Neural cell (in vitro differentiated cells): ENCODE data around the gene CEMIP. TPM values are rescaled to one million over a fixed set of nuclear protein-coding genes. Genes with fewer than 3 reads are reported as not detected.

Experiments used
- H2AFZ ChIP-seq: fragments of 200-600, 300-800 bp; sonication (generic), shearing (Covaris generic); 2 replicates; pipeline ENCODE4 v1.6.0; 2014; ENCODE audit warnings: low read depth, mild to moderate bottlenecking, antibody characterized with exemption, low read length, moderate library complexity
- H3F3A ChIP-seq: fragments of 200-600 bp; shearing (Covaris generic); 2 replicates; pipeline ENCODE4 v1.6.1; 2016; ENCODE audit warnings: mild to moderate bottlenecking, moderate library complexity, mixed read lengths, antibody characterized with exemption, low read length; ENCODE audit not compliant: insufficient read depth, poor library complexity, severe bottlenecking
- H3K27ac ChIP-seq: fragments of 200-600, 300-800 bp; sonication (generic), shearing (Covaris generic); 2 replicates; pipeline ENCODE4 v1.5.1; 2014; ENCODE audit warnings: mild to moderate bottlenecking, low read length, moderate library complexity
- H3K27me3 ChIP-seq: fragments of 300-800, 200-600 bp; sonication (generic), shearing (Covaris generic); 2 replicates; pipeline ENCODE4 v1.6.0; 2014; ENCODE audit warnings: mild to moderate bottlenecking, low read depth, low read length, moderate library complexity; ENCODE audit not compliant: insufficient read depth
- H3K36me3 ChIP-seq: fragments of 300-800, 200-600 bp; sonication (generic), shearing (Covaris generic); 2 replicates; pipeline ENCODE4 v1.5.1; 2014; ENCODE audit warnings: mild to moderate bottlenecking, antibody characterized with exemption, low read length, moderate library complexity; ENCODE audit not compliant: insufficient read depth
- H3K4me2 ChIP-seq: fragments of 300-800, 200-600 bp; sonication (generic), shearing (Covaris generic); 2 replicates; pipeline ENCODE4 v1.6.0; 2014; ENCODE audit warnings: mild to moderate bottlenecking, low read length
- H3K4me3 ChIP-seq: fragments of 300-800, 200-600 bp; sonication (generic), shearing (Covaris generic); 2 replicates; pipeline ENCODE4 v1.5.1; 2014; ENCODE audit warnings: mild to moderate bottlenecking, low read length, moderate library complexity
- H3K79me2 ChIP-seq: fragments of 200-600 bp; shearing (Covaris generic); replicated peaks from 2 replicates; pipeline ENCODE4 v1.6.0; 2014; ENCODE audit warnings: mild to moderate bottlenecking, low read length, moderate library complexity; ENCODE audit not compliant: insufficient read depth
- H3K9ac ChIP-seq: fragments of 300-800, 200-600 bp; sonication (generic), shearing (Covaris generic); 2 replicates; pipeline ENCODE4 v1.6.1; 2016; ENCODE audit warnings: mild to moderate bottlenecking, low read length, mixed read lengths
- H3K9me2 ChIP-seq: fragments of 200-600 bp; shearing (Covaris generic); 2 replicates; pipeline ENCODE4 v1.6.1; 2016; ENCODE audit warnings: mild to moderate bottlenecking, low read length, mixed read lengths; ENCODE audit not compliant: insufficient read depth
- H3K9me3 ChIP-seq: fragments of 200-600, 300-800 bp; sonication (generic), shearing (Covaris generic); 2 replicates; pipeline ENCODE4 v1.6.1; 2016; ENCODE audit warnings: mild to moderate bottlenecking, mixed run types, low read length, moderate library complexity, mixed read lengths
- H4K20me1 ChIP-seq: fragments of 200-600 bp; shearing (Covaris generic); 2 replicates; pipeline ENCODE4 v1.6.1; 2016; ENCODE audit warnings: mild to moderate bottlenecking, mixed run types; ENCODE audit not compliant: insufficient read depth
- CTCF ChIP-seq: fragments of 450-650 bp; IDR thresholded peaks from 2 replicates; pipeline ENCODE4 v1.5.1; 2014; ENCODE audit warnings: antibody characterized with exemption, mild to moderate bottlenecking, moderate library complexity; ENCODE audit not compliant: poor library complexity, severe bottlenecking
- EP300 ChIP-seq: fragments of 450-650 bp; conservative IDR thresholded peaks from 2 replicates; pipeline ENCODE4 v1.6.1; 2014; ENCODE audit warnings: antibody characterized with exemption, mild to moderate bottlenecking, moderate library complexity; ENCODE audit not compliant: poor library complexity, severe bottlenecking
- EZH2 ChIP-seq: fragments of 200-600, 300-800 bp; shearing (Covaris generic), sonication (generic); IDR thresholded peaks from 2 replicates; pipeline ENCODE4 v1.6.1; 2014; ENCODE audit warnings: antibody characterized with exemption, low read length, borderline replicate concordance, mild to moderate bottlenecking; ENCODE audit not compliant: insufficient read depth, poor library complexity, severe bottlenecking
- MXI1 ChIP-seq: fragments of 450-650 bp; conservative IDR thresholded peaks from 2 replicates; pipeline ENCODE4 v1.6.1; 2014; ENCODE audit warnings: antibody characterized with exemption, mild to moderate bottlenecking; ENCODE audit not compliant: poor library complexity, severe bottlenecking
- POLR2AphosphoS5 ChIP-seq: IDR thresholded peaks from 2 replicates; pipeline ENCODE4 v1.6.1; 2012
- RAD21 ChIP-seq: fragments of 450-650 bp; conservative IDR thresholded peaks from 2 replicates; pipeline ENCODE4 v1.6.1; 2014; ENCODE audit warnings: antibody characterized with exemption, mild to moderate bottlenecking, moderate library complexity
- REST ChIP-seq: IDR thresholded peaks from 2 replicates; pipeline ENCODE4 v1.6.1; 2012; ENCODE audit warnings: borderline replicate concordance
- SMC3 ChIP-seq: fragments of 450-650 bp; conservative IDR thresholded peaks from 2 replicates; pipeline ENCODE4 v1.6.1; 2014; ENCODE audit warnings: antibody characterized with exemption, mild to moderate bottlenecking, moderate library complexity; ENCODE audit not compliant: poor library complexity
- TAF1 ChIP-seq: IDR thresholded peaks from 2 replicates; pipeline ENCODE4 v1.6.1; 2012; ENCODE audit warnings: low read depth
- polyA plus RNA-seq: library from polyadenylated mRNA; depleted of rRNA; stranded (reverse); fragments of >200 nt; gene quantifications from 2 replicates; pipeline ENCODE4 v1.2.3, GENCODE V29; 2014

Gene CEMIP
- polyA plus RNA-seq, 1 donor from 2014 or later: 0.04 TPM

DNA sequence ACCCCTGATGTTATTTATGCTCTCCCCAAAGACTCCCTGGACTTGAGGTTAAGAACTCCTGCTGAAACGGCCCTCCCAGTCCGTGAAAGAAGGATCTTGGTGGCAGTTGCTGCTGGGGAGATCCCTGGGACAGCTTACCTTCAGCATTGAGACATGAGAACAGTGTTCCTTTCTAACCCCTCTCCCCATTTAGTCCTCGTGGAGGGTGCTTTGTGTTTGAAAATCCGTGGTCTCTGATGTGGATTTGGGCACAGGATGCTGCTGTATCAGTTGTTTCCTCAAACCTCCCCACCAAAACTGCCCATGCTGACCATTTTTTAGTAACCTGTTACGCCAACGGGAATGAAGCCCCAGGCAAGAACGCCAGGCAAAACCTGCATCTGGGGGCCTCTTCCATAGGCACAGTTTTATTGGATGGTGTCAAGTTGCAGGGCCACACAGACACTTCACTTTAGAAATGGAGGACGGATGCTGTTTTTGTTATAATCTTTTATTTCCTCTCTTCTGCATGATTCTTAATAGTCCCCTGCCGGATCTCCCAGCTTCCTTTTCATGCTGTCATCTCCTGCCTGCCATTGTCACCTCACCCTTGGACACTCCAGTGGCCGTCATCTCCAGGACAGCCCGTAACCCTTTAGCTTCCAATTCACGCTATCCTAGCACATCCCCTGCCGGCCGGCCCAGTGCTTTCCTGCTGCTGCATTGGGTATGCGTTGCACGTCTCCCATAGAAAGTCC is 31.7 kb upstream of the CEMIP start:
- H3K9me2 ChIP-seq: no peaks in the 10 kb centered on the region
- no peak overlapping the region for H3K4me2 ChIP-seq
- H3K36me3 ChIP-seq: peaks cover 3% of the 10 kb centered on the region
- H3F3A ChIP-seq: no peaks in the 10 kb centered on the region
- H4K20me1 ChIP-seq: no peaks in the 10 kb centered on the region
- no peaks in the 10 kb centered on the region for H3K27me3 ChIP-seq
- H3K4me3 ChIP-seq: no peak overlapping the region
- H2AFZ ChIP-seq: no peak overlapping the region
- peaks cover 7% of the 10 kb centered on the region for H3K79me2 ChIP-seq
- TF ChIP-seq REST (no peak), MXI1 (no peak), POLR2AphosphoS5 (no peak), RAD21 (no peak), EZH2 (no peak), EP300 (no peak), TAF1 (no peak), SMC3 (no peak), CTCF (no peak)
- peaks cover 3% of the 10 kb centered on the region for H3K9me3 ChIP-seq
- H3K27ac ChIP-seq: no peak overlapping the region
- H3K9ac ChIP-seq: no peak overlapping the region

DNA sequence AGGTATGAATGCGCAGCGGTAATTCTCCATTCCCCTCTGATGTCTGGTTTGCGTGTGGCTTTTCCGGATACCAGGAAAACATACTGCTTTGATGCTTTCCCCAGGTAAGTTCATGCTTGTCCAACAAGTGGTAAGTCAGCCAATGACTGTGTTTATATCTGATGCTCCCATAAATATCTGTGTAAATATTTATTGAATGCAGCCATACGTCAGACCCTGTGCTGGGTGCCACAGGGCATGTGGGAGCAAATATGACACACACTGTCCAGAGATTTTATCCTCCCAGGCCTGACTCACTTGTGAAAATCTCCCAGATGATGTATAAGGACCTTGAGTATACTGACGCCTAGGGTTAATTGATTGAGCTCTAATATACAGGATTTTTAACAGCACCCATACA is 29.6 kb upstream of the CEMIP start:
- Histone ChIP-seq H3K9me2 (no peaks in the 10 kb centered on the region), H2AFZ (no peak overlapping the region), H3K27ac (no peak overlapping the region), H4K20me1 (no peaks in the 10 kb centered on the region), H3K9ac (no peak overlapping the region), H3F3A (no peaks in the 10 kb centered on the region), H3K36me3 (peaks cover 3% of the 10 kb centered on the region), H3K27me3 (no peaks in the 10 kb centered on the region), H3K4me3 (no peak overlapping the region), H3K9me3 (peaks cover 3% of the 10 kb centered on the region), H3K79me2 (peaks cover 7% of the 10 kb centered on the region), H3K4me2 (no peak overlapping the region)
- TF ChIP-seq EP300 (no peak), TAF1 (no peak), REST (no peak), EZH2 (no peak), SMC3 (no peak), POLR2AphosphoS5 (no peak)
